ENCODE measurements around the gene C5orf34.
"Not testable (repeated sequence)": the region's sequence is repeated elsewhere in the genome, so short reads cannot be mapped to it uniquely, and the experiment has no call there.

The C5orf34 gene

DNA sequence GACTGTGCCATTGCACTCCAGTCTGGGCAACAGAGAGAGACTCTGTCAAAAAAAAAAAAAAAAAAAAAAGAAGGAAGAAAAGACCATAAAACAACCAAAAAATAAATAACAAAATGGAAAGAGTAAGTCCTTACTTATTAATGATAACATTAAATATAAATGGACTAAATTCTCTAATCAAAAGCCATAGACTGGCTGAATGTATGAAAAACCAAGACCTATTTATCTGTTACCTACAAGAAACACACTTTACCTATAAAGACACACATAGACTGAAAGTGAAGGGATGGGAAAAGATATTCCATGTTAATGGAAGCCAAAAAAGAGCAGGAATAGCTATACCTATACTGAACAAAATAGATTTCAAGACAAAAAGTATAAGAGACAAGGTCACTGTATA is 47.8 kb downstream of the C5orf34 start:
- TF ChIP-seq, protein P1, sequence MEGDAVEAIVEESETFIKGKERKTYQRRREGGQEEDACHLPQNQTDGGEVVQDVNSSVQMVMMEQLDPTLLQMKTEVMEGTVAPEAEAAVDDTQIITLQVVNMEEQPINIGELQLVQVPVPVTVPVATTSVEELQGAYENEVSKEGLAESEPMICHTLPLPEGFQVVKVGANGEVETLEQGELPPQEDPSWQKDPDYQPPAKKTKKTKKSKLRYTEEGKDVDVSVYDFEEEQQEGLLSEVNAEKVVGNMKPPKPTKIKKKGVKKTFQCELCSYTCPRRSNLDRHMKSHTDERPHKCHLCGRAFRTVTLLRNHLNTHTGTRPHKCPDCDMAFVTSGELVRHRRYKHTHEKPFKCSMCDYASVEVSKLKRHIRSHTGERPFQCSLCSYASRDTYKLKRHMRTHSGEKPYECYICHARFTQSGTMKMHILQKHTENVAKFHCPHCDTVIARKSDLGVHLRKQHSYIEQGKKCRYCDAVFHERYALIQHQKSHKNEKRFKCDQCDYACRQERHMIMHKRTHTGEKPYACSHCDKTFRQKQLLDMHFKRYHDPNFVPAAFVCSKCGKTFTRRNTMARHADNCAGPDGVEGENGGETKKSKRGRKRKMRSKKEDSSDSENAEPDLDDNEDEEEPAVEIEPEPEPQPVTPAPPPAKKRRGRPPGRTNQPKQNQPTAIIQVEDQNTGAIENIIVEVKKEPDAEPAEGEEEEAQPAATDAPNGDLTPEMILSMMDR (IDR thresholded peaks at IDR 0.05; ENCODE audit: low read depth, low read length, missing control alignments) = no peak
- DNase-seq (ENCODE audit: low read depth) = no peak
- no peak overlapping the region for H3K4me3 ChIP-seq (ENCODE audit: low read depth, low read length)

DNA sequence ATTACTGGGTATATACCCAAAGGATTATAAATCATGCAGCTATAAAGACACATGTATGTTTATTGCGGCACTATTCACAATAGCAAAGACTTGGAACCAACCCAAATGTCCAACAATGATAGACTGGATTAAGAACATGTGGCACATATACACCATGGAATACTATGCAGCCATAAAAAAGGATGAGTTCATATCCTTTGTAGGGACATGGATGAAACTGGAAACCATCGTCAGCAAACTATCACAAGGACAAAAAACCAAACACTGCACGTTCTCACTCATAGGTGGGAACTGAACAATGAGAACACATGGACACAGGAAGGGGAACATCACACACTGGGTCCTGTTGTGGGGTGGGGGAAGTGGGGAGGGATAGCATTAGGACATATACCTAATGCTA is 49.5 kb downstream of the C5orf34 start:
- not testable (repeated sequence) for DNase-seq (ENCODE audit: low read depth); H3K4me3 ChIP-seq (ENCODE audit: low read depth, low read length)

DNA sequence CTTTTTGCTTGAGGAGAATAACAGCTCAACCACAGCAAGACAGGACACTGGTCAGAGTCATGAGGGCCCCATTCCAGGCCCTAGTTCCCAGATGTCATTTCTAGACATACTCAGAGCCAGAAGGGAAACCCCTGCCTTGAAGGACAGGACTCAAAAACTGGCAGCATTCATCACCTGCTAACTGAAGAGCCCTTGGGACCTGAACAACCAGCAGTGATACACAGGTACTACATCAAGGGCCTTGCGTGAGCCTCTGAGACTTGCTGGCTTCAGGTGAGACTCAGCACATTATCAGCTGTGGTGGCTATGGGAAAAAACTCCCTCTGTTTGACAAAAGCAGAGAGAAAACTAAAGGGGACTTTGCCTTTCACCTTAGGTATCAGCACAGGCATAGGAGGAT is 53.9 kb downstream of the C5orf34 start:
- TF ChIP-seq, protein P1 (IDR thresholded peaks at IDR 0.05; ENCODE audit: low read depth, low read length, missing control alignments) = no peak
- DNase-seq (ENCODE audit: low read depth) = no peak
- H3K4me3 ChIP-seq (ENCODE audit: low read depth, low read length) = no peak overlapping the region

DNA sequence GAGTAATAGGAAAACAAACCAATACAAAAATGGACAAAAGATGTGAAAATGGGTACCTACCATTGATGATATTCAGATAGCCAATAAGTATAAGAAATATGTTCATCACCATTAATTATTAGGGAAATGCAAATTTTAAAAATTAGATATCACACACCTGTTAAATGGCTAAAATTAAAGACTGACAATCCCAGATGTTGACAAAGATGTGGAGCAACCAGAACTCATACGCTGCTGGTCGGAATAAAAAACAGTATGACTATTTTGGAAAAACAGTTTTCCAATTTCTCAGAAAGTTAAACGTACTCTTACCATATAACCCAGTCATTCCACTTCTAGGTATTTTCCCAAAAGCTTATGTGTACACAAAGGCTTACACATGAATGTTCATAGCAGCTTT is 58.4 kb downstream of the C5orf34 start:
- TF ChIP-seq, protein P1 (IDR thresholded peaks at IDR 0.05; ENCODE audit: low read depth, low read length, missing control alignments) = no peak
- DNase-seq (ENCODE audit: low read depth) = no peak
- no peak overlapping the region for H3K4me3 ChIP-seq (ENCODE audit: low read depth, low read length)

DNA sequence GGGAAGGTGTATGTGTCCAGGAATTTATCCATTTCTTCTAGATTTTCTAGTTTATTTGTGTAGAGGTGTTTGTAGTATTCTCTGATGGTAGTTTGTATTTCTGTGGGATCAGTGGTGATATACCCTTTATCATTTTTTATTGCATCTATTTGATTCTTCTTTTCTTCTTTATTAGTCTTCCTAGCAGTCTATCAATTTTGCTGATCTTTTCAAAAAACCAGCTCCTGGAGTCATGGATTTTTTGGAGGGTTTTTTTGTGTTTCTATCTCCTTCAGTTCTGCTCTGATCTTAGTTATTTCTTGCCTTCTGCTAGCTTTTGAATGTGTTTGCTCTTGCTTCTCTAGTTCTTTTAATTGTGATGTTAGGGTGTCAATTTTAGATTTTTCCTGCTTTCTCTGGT is 73.4 kb downstream of the C5orf34 start:
- H3K4me3 ChIP-seq (ENCODE audit: low read depth, low read length); DNase-seq (ENCODE audit: low read depth): not testable (repeated sequence)

DNA sequence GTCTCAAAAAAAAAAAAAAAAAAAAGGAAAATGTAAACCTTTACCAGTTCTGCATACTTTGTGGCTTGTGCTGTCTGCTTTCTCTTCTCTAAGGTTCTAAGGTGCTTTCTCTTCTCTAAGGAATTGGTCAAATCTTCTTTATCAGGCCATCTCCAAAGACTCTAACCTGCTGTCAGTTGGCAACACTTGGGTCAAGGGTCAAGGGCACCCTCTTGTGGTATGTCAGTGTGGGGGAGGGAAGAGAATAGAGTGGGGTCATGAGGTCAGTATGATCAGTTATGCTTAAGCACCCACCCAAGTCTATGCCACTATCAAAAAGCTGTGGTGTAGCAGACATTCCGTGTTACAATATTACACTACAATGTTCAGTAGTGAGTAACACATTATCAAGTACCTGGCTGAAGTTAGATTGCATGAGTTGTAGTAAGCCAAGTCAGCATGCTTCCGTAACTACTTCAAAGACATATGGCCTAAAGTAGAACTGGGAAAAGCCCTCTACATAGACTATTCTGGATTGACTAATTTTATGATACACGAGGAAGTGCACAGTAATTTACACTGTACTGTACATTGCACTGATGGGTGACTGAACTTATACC is 77.8 kb downstream of the C5orf34 start:
- H3K4me3 ChIP-seq (ENCODE audit: low read depth, low read length) = no peak overlapping the region
- no peak for DNase-seq (ENCODE audit: low read depth)
- TF ChIP-seq, protein P1 (IDR thresholded peaks at IDR 0.05; ENCODE audit: low read depth, low read length, missing control alignments) = no peak

Measured in GM12864 (cell line).